Stimulated activated CD4-positive, alpha-beta T cell treated with anti-CD3 and anti-CD28 coated beads, Interleukin-12 subunit alpha, Interleukin-12 subunit beta, amount 100 ng/mL, for 4 hours (primary cell): Measurements from ENCODE around the gene CDC42BPA.
"Not testable (repeated sequence)": the region's sequence is repeated elsewhere in the genome, so short reads cannot be mapped to it uniquely, and the experiment has no call there.

Source experiments
- DNase-seq: peaks from one replicate; pipeline ENCODE4 v3.0.0-alpha.2; 2020

Gene CDC42BPA

DNA sequence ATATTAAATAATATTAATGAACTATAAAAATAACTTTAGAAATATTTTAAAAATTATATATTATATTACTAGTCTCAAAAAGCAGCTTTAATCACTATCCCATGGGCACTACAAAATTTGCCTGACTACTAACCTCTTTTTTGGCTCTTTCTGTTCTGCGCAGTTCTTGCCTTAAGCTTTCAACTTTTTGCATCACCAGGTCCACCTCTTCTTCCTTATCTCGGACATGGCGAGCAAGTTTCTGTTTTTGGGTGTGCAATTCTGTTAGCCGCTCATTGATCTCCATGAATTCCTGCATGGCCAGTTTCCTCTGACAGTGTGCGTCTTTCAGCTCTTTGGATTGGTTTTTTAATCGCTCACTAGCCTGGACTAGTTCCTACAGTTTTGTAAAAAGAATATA is 205.8 kb downstream of the CDC42BPA start:
- DNase-seq: no peak

DNA sequence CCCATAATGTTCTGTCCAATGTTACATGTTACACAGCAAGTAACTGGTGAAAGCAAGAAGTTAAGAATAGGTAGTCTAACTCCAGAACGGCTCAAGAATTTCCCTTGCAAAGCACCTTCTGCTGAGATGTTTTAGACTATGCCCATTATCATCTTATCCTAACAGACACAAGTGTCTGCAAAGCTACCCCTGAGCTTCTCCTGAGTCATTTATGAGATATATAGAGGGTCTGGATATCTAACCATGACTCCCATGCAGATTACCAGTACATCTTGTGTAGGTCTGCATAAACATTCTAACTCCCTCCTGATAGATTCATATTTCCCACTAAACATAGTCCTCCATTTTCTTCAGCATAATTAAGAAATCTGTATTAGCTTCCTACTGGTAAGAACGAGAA is 206.5 kb downstream of the CDC42BPA start:
- no peak for DNase-seq

DNA sequence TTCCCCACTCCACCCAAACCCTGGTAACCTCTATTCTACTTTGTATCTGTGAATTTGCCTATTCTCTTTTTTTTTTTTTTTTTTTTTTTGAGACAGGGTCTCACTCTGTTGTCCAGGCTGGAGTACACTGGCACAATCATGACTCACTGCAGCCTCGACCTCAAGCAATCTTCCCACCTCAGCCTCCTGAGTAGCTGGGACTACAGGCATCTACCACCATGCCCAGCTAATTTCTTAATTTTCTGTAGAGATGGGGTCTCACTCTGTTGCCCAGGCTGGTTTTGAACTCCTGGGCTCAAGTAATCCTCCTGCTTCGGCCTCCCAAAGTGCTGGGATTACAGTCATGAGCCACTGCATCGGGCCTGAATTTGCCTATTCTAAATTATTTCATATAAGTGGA is 213.0 kb downstream of the CDC42BPA start:
- DNase-seq: not testable (repeated sequence)

DNA sequence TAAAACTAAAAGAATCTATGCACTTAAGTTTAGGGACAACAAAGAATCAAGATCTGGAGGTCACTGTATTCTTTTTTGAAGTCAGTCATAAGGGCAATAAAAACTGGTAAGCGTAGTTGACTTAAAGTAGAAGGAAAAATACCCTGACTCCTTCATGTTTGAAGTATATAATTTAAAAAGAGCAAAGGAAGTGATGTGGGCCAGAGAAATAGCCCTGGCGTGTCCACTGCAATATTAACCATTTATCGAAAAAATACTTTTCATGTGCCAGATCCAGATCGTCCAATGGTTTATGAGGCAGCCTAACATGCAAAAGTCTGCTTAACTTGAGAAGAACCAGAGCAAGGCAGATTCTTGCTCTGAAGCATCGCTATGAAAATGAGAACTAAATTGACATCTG is 216.2 kb downstream of the CDC42BPA start:
- DNase-seq: no peak

DNA sequence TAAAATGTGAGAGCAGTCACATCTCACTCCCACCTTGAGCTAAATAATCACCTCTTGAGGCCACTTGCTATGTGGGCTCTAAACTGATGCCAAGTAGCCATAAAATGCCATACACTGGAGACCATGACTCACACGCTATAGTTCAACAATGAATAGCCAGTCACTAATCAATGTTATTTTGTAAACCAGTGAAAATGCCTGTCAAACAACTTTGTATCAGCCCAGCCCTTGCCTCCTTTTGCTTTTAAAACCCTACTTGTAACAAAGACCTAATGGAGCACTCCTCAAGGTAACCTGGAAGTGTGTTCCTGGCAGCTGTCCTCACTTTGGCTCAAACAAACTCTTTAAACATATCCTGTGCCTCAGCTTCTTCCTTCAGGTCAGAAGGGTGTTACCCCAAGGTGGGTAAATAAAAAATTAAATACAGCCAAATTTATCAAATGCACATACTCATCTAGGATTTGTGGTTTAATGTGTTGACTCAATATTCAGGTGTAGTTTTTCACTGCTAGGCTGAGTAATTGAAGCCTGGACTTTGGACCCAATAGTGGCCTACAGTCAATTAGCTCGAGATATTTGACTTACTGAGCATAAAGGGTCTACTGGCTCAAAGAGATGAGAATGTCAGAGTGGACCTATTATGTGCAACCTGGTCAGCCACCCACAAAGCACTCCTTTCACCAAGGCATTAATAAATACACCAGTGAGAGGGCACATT is 223.9 kb downstream of the CDC42BPA start:
- no peak for DNase-seq

DNA sequence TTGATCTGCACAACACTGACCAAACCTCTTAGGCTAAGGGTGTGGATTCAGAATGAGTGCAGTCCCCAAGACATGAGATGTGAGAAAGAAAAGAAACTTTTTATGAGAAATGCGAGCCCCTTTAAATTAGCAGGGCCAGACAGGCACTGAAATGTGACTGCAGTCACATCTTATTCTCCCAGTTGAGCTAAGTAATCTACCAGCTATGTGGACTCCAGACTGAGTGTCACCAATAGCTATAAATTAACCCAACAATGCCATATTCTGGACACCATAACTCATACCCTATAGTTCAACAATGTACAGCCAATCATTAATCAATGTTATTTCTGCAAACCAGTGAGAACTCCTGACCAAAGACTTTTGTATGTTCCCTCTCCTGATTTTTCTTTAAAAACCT is 225.0 kb downstream of the CDC42BPA start:
- DNase-seq: no peak

DNA sequence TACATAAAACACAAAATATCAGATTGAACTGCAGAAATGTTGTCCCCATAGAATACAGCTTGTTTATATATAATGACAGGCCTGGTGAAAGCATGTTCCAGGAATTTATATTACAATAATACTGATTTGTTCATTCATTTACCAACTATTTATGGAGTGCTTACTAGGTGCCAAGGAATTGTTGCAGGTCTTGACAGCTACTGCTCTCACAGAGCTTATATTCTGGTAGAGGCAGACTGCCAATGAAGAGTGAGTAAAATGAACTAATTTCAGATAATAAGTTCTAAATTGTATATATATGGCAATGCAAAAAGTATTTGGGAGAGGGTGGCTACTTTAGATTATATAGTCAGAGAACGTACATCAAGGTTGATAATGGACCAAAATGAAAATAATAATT is 226.2 kb downstream of the CDC42BPA start:
- DNase-seq: no peak

DNA sequence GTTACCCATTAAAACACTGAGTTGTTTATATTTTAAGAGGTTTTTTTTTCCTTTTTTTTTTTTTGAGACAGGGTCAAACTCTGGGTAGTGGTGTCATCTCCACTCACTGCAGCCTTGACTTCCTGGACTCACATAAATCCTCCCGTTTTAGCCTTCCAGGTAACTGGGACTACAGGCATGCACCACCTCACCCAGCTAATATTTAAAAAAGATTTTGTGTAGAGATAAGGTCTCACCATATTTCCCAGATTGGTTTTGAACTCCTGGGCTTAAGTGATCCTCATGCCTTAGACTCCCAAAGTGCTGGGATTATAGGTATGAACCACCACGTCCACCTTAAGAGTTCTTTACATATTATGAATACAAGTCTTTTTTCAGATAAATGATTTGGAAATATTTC is 231.7 kb downstream of the CDC42BPA start:
- no peak for DNase-seq

DNA sequence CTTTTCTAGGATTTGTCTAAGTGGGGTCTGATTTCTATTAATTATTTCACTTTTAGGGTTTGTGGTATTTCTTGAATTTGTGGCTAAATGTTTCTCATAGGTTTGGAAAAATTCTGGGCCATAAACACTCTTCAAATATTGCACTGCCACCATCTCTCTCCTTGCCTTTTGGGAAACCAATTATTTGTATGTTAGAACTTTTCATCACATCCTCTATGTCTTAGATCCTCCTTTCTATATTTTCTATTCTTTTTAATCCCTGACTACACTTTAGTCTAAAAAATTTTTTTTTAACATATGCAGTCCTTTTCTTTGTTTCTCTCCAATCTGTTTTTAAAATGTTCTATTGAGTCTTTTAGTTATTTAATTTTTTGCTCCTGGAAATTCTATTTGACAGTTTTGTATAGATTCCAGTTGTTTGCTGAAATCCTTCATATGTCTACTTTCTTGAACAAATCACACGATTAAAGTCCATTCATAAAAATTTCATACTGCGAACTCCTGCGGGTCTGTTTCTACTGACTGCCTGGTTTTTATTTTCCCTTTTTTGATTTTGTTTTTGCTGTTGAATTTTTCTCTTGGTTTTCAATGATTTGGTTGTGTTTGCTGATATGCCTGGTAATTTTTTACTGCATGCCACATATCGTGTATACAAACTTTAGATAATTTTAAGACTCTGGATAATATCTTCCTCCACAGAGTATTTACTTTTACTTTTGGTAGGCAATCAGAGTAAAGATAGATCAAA is 235.1 kb downstream of the CDC42BPA start:
- DNase-seq: no peak

DNA sequence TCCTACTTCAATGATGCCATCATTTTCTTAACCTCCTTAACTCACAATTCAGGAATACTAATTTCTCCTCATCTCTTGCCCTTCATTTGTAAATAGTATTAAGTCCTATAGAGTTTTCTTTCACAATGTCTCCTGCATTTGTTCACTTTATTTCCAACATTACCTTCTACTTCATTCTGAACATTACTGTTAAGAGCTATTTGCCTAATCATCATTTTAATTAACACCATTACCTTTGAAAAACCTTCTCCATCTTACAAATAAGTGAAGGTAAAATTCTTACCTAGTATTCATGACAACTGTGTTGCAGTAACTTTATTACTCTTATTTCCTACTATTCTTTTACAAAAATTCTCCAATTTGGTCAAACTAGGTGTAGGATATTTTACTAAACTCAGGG is 240.5 kb downstream of the CDC42BPA start:
- DNase-seq: no peak

DNA sequence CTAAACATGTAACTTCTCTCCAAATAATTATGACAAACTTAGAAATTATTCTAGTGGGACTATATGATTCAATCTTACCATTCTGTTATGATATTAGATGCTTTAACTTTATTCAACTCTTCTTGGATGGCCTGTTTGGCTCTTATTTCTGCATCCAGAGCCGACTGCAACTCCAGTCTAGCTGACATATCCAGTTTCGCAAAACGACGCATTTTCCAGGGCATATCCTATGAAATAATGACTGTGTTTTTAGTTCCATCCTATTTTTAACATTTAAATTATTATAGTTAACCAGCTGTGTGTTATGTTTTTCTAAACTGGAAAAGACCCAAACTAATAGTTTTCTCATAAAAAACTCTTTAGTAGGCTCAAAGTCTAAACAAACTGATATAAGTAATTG is 244.5 kb downstream of the CDC42BPA start:
- DNase-seq: no peak

DNA sequence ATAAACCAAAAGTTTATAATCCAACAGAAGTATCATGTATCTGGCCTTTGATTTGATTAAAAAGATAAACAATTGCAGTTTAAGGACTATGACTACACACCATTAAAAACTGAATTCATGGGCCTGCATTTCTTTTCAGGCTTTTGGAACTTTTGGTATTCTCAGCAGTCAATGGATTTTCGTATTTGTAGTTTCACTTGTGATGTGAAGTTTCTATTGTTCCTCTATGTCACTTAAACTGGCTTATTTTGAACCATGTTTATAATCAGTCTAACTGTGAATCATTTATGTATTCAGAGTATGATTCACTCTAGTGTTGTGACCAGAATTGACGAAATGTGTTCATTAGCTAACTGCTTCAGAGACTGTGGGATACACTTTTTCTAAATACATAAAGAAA is 245.3 kb downstream of the CDC42BPA start:
- no peak for DNase-seq

DNA sequence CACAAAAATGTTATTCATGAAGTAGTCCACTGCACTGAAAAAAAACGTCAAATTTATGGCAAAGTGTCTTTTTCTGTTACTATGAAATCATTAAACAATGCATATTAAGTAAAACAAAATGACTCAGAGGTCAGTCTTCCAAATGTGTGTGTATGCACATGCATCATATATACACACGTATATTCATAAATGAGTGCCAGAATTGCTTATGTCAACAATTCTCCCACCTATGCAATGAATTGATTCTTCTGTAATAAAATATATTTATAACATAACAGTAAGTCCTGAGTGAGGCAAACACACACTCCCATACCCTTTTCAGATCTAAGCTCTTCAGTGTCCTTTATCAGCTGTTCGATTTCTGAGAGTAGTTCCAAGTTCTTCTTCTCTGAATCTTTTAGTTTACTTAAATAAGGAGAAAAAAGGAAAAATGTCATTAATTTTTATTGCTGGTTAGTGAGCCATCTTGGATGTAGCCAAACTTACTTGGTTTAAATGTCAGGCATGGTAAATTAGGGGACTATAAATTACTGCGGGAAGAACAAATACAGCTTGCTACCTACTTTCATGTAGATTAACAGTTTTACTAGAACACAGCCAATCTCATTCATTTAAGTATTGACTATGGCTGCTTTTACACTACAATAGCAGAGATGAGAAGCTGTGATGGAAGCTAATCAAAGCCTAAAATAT is 246.3 kb downstream of the CDC42BPA start:
- no peak for DNase-seq

DNA sequence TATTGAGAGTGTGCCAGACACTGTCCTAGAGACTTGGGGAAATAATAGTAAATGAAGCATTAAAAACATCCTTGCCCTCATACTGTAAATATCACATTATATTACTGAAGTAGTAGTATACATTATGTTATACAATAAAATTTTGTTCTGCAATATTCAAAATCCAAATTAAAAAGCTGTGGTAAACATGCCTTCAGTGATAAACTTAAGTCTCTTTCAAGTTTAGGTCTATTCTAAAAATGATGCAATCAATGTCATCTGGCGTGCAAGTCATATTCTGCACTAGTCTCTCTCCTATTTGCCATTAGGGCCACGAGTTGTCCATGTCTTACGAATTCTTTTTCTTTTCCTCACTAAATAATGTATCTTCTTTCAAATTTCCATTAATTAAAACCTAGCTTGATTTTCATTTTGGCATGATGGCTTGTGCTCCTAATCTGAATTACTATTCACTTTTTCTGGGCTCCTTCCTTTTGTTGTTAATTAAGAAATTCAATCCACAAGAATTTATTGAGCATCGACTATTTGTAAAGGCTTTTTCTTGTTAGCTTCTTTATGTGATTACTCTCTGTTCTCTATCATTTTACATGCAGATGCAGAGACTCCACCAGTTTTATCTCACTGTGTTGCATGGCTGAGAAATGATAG is 247.5 kb downstream of the CDC42BPA start:
- DNase-seq: no peak

DNA sequence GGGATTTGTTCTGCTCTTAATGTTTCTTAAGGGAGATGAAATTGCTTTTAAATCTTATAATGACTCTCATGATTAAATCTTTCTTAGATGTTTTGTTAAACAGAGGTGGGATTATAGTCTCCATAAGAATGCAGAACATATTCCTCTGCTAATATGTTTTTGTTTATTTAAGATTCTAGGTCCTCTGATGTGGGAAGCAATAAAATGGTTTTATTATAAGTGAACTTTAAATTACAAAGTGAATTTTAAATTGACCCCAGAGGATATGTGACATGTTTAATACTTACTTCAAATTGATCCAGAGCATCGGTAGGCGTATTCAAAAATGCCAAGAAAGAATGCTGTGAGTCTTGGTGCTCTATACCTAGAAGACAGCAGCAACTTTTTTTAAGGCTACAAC is 248.8 kb downstream of the CDC42BPA start:
- DNase-seq: no peak

DNA sequence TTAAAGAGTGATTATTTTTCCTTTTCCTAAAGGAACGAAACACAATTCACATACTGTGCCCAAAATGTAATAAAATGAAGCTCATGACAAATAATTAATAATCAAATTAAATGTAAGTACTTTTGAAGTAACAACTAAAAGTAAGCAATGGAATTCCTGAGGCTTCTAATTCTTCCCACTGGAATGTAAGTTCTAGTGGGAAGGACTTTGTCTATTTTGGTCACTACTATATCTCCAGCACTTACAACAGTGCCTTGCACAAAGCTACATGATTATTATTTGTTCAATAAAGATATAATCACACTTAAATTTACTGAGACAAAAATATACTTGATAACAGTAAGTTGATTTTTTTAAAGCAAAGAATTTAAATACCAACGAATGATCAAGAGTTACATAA is 249.4 kb downstream of the CDC42BPA start:
- DNase-seq: no peak

DNA sequence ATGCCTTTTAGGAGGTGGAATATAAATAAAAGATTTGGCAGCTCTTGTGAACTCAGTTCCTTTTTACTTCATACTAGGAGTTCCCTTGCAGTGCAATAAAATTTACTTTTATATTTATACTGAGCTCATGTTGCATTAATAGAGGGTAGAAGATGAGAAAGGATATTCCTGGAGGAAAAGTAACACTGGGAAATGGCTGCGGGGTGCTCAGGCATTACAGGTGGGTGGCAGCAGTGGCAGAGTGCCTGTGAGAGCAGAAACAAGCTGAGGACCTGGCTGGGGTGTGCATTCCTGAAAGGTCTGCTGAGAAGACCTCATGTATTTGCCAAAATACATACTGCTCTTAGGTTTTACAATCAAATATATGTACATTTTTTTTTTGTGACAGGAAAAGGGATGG is 251.3 kb downstream of the CDC42BPA start:
- no peak for DNase-seq

DNA sequence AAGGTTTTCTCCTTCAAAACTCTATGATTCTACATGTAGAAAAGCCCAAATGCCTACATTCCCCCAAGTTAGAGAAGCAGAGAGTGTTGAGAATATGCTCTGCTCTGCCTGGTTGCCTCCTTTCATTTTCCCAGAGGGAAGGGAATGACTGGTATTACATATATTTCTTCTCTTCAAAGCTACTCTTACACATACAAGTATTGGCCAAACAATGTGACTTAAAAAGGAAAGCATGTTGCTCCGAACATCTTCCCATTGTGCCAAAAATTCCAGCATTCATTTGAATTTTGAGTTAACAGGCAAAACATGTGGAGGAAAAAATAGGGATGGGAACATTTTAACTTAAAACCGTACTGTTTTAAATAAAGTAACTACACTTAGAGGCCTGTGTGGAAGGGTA is 253.0 kb downstream of the CDC42BPA start:
- no peak for DNase-seq

DNA sequence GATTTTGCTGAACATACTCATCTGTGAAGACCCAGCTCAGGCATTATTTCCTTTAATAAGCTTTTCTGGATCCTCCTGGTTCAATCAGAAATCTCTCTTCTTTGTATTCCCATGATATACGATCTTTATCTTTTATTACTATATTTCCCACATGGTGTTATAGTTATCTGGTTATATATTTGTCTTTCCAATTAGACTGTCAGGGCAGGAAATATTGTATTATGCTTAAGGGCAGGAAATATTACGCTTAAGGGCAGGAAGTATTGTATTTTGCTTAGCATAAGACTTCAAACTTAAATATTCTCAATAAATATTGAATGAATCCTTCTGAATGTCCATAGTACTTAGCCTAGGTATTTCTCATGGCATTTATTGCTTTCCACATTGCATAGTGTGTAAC is 256.0 kb downstream of the CDC42BPA start:
- no peak for DNase-seq

DNA sequence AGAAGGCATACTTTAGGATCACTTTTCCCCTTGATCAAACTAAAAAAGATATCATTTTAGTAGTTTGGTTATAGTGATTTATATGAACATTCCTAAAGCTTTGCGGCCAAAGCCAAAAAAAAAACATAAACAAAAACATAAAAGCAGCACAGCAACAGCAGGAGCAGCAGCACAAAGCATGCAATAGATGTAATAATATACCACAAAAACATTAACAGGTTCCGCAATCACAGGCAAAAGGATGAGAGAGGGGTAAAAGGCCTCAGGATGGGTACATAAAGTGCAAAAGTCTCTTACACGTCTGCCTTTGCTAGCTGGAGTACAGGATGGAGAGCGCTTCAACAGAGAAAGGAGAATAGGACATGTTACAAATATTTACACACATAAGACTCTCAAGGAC is 259.2 kb downstream of the CDC42BPA start:
- no peak for DNase-seq

DNA sequence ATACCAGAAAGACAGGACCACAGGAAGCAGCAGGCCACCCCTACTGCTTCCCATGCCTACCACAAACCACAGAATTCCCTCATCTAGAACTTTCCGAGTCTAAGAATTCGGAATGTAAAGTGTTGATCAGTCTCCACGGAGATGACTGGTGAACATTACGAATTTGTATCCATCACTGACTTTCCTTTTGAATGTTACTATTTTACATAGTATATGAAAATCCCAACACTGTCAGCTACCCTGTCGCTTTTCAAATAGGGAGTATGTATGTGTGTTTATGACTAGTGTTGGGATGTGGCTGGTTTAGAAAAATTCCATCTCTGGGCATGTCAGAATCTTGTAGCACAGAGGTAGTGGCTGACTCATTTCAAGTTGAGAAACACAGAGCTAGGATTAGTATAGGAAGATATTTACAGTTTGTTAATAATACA is 260.0 kb downstream of the CDC42BPA start:
- no peak for DNase-seq

DNA sequence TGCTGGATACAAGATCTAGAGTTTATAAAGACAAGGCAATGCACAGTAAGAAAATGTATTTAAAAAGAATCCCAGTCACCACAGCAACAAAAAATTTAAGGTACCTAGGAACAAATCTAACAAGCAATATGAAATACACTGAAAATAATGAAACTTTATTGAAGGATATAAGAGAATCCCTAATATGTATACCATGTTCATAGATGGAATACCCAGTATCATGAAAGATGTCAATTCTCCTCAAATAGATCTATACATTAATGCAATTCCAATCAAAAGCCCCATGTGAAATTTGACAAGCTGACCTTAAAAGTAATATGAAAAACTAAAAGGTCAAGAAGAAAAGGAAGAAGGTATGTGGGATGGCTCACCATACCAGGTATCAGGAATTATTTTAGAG is 269.0 kb downstream of the CDC42BPA start:
- DNase-seq: no peak

DNA sequence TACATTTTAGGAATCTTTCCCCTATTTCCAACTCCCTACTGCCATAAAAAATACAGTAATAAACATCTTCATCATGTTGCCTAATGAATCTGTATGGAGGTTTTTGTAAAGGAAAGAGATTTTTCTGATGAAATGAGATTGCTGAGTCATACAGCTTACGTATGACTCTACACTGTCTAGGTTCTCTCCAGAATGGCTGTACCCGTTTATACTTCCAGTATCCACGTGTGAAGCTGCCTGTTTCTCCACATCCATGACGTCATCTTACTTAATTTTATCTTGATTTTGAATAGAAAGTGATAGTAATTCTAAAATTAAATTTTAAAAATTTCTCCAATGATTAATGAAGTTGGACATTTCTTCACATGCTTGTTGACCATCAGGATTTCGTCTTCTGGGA is 274.5 kb downstream of the CDC42BPA start:
- no peak for DNase-seq

DNA sequence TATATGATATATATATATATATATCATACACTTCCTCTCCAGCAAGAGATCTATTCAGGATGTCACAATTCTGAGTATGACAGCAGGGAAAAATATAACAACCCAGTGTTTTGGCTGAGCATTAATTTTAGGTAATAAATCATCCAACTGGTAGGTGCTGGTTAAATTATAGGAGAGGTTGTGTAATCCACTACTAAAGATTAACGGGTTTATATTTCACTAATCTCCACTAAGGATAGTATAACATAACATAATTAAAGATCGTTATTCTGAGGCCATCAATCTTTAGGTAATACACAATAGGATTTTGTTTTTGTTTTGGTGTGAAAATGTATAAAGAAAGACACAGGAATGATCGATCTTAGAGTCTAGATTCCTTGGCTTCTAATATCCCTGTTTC is 276.0 kb downstream of the CDC42BPA start:
- DNase-seq: no peak
